Gastrocnemius medialis (tissue), 4 donors: ENCODE data around the gene ASAP2. TPM values are rescaled to one million over a fixed set of nuclear protein-coding genes. Genes with fewer than 3 reads are reported as not detected.
"Not testable (repeated sequence)": the region's sequence is repeated elsewhere in the genome, so short reads cannot be mapped to it uniquely, and the experiment has no call there.

Source experiments
- ATAC-seq, 2 donors: fragments of 150-250 bp; one replicate each; pipeline ENCODE4 v1.9.1; 2016
- DNase-seq, 2 donors: peaks; one replicate each; pipeline ENCODE4 v3.0.0-alpha.2; 2019
- H3K27ac ChIP-seq, 4 donors: fragments of 200-600 bp; sonication (generic); 1 replicate in 1 of 4; 2 replicates in 3 of 4; pipeline ENCODE4 v1.5.1; 2016 to 2018; ENCODE audit warnings: mild to moderate bottlenecking in 2 of 4, moderate library complexity in 1 of 4
- H3K27me3 ChIP-seq, 3 donors: fragments of 200-600 bp; sonication (generic) in 2 of 3; 1 replicate in 1 of 3; 2 replicates in 2 of 3; pipeline versions ENCODE4 v1.5.1 to v1.6.0; 2016 to 2019; ENCODE audit warnings: mild to moderate bottlenecking in 1 of 3, moderate library complexity in 1 of 3
- H3K36me3 ChIP-seq, 2 donors: fragments of 200-600 bp; sonication (generic) in 1 of 2; one replicate each; pipeline ENCODE4 v1.5.1; 2017 to 2018
- H3K4me1 ChIP-seq, 2 donors: fragments of 200-600 bp; sonication (generic) in 1 of 2; one replicate each; pipeline ENCODE4 v1.5.1; 2016 to 2017; ENCODE audit warnings: mild to moderate bottlenecking in 2 of 2
- H3K4me3 ChIP-seq, 4 donors: fragments of 200-600 bp; sonication (generic) in 3 of 4; 1 replicate in 1 of 4; 2 replicates in 3 of 4; pipeline ENCODE4 v1.5.1; 2016 to 2019; ENCODE audit warnings: mild to moderate bottlenecking in 2 of 4
- H3K9me3 ChIP-seq, 3 donors: fragments of 200-600 bp; sonication (generic) in 2 of 3; 1 replicate in 1 of 3; 2 replicates in 2 of 3; pipeline ENCODE4 v1.5.1; 2016 to 2019
- CTCF ChIP-seq, 5 experiments: fragments of 450-650 bp in 3 of 5; fragments of 200-600 bp in 2 of 5; sonication (generic) in 2 of 5; IDR thresholded peaks in 4 of 5; conservative IDR thresholded peaks in 1 of 5; 1 replicate in 4 of 5; 2 replicates in 1 of 5; pipeline ENCODE4 v1.5.1; 2016 to 2019; ENCODE audit warnings: antibody characterized with exemption in 5 of 5, mild to moderate bottlenecking in 3 of 5, moderate library complexity in 3 of 5
- POLR2A ChIP-seq, 2 donors: fragments of 450-650 bp; IDR thresholded peaks; one replicate each; pipeline ENCODE4 v1.6.1; 2017; ENCODE audit warnings: antibody characterized with exemption in 2 of 2, mild to moderate bottlenecking in 2 of 2, moderate library complexity in 2 of 2
- in situ Hi-C, 4 donors: fragments of 200-750 bp; cut with MboI; loops; one replicate each; pipeline versions ENCODE4 v1.15.0 to v1.8.0; 2017; ENCODE audit warnings: low sequenced_read_pairs in 4 of 4
- intact Hi-C: fragments of 100-400 bp; cut with DNase I; formaldehyde crosslinking; loops from one replicate; pipeline ENCODE4 v1.15.1; 2023; ENCODE audit warnings: low total_unique reads
- total RNA-seq, 4 donors: library from RNA; depleted of rRNA; stranded (reverse); fragments of >200 nt; gene quantifications; one replicate each; pipeline versions ENCODE4 v1.1.0 to v1.2.3, GENCODE V29; 2016

Gene ASAP2
- total RNA-seq, 4 donors from 2014 or later: 1.9 to 4.0 (median 3.4) TPM

- peaks cover 0 to 4% of the 10 kb centered on the region in 2 donors for H3K36me3 ChIP-seq
- H3K27me3 ChIP-seq: no peaks in the 10 kb centered on the region
- peaks cover 0 to 5% of the 10 kb centered on the region in 2 donors for H3K4me1 ChIP-seq
- intact Hi-C loops: no loop called here
- H3K9me3 ChIP-seq: no peaks in the 10 kb centered on the region
- no peak overlapping the region for H3K27ac ChIP-seq
- no peak for ATAC-seq
- DNase-seq: no peak
- TF ChIP-seq POLR2A (IDR thresholded peaks at IDR 0.05): no peak
- no peak for TF ChIP-seq CTCF (IDR thresholded peaks at IDR 0.05 in 4 of 5, conservative IDR thresholded peaks at IDR 0.05 in 1 of 5)
- no peak overlapping the region for H3K4me3 ChIP-seq
- in situ Hi-C loops: no loop called here
These were observed 190.6 kb downstream of the ASAP2 start for GRCh38 chr2:9397201-9397600.

GRCh38 chr2:9398251-9398650, 191.6 kb downstream of the ASAP2 start:
- H3K9me3 ChIP-seq, H3K4me3 ChIP-seq, H3K27me3 ChIP-seq, intact Hi-C loops, H3K4me1 ChIP-seq, ATAC-seq, DNase-seq, in situ Hi-C loops, H3K36me3 ChIP-seq: not testable (repeated sequence)
- peak overlapping the region in 3 of 4 donors; percentile 34 to 46 (median 41) for H3K27ac ChIP-seq

- in situ Hi-C loops: no loop called here
- intact Hi-C loops: no loop called here
- no peak overlapping the region for H3K4me3 ChIP-seq
- no peaks in the 10 kb centered on the region for H3K9me3 ChIP-seq
- peaks cover 0 to 4% of the 10 kb centered on the region in 2 donors for H3K36me3 ChIP-seq
- TF ChIP-seq POLR2A (IDR thresholded peaks at IDR 0.05) (peak in 1 of 2 donors; percentile 9), CTCF (IDR thresholded peaks at IDR 0.05 in 4 of 5, conservative IDR thresholded peaks at IDR 0.05 in 1 of 5) (no peak)
- peak overlapping the region; percentile 40 to 71 (median 63) for H3K27ac ChIP-seq
- ATAC-seq (peak; percentile 27 to 47), DNase-seq (no peak)
- H3K27me3 ChIP-seq: no peaks in the 10 kb centered on the region
- no peaks in the 10 kb centered on the region for H3K4me1 ChIP-seq
These were observed 192.5 kb downstream of the ASAP2 start for GRCh38 chr2:9398881-9399780.

GRCh38 chr2:9400268-9401058, 193.9 kb downstream of the ASAP2 start:
- in situ Hi-C loops (no loop called here), intact Hi-C loops (no loop called here)
- DNase-seq (no peak), ATAC-seq (no peak)
- H3K9me3 ChIP-seq: no peaks in the 10 kb centered on the region
- H3K4me3 ChIP-seq: no peak overlapping the region
- no peak overlapping the region for H3K27ac ChIP-seq
- no peaks in the 10 kb centered on the region for H3K4me1 ChIP-seq
- no peak for TF ChIP-seq CTCF (IDR thresholded peaks at IDR 0.05 in 4 of 5, conservative IDR thresholded peaks at IDR 0.05 in 1 of 5)
- no peak for TF ChIP-seq POLR2A (IDR thresholded peaks at IDR 0.05)
- H3K36me3 ChIP-seq: no peaks in the 10 kb centered on the region
- H3K27me3 ChIP-seq: no peaks in the 10 kb centered on the region

- ATAC-seq: no peak
- no peaks in the 10 kb centered on the region for H3K9me3 ChIP-seq
- in situ Hi-C loops: no loop called here
- no peak overlapping the region for H3K4me3 ChIP-seq
- intact Hi-C loops: no loop called here
- no peak overlapping the region for H3K27ac ChIP-seq
- no peaks in the 10 kb centered on the region for H3K4me1 ChIP-seq
- DNase-seq: no peak
- TF ChIP-seq POLR2A (IDR thresholded peaks at IDR 0.05) (no peak), CTCF (IDR thresholded peaks at IDR 0.05 in 4 of 5, conservative IDR thresholded peaks at IDR 0.05 in 1 of 5) (no peak)
- H3K36me3 ChIP-seq: no peaks in the 10 kb centered on the region
- no peaks in the 10 kb centered on the region for H3K27me3 ChIP-seq
These were observed 194.5 kb downstream of the ASAP2 start for GRCh38 chr2:9401059-9401547.
